Measurements from ENCODE around the gene MBD3L5.
"Not testable (repeated sequence)": the region's sequence is repeated elsewhere in the genome, so short reads cannot be mapped to it uniquely, and the experiment has no call there.

GRCh38 chr19:7028790-7029189 is 1.6 kb upstream of the MBD3L5 start:
- TF ChIP-seq CTCF, POLR2A (IDR thresholded peaks at IDR 0.05): not testable (repeated sequence)
